Hepatocyte (in vitro differentiated cells): ENCODE results near the gene DPPA3. TPM values are rescaled to one million over a fixed set of nuclear protein-coding genes. Genes with fewer than 3 reads are reported as not detected.
"Not testable (repeated sequence)": the region's sequence is repeated elsewhere in the genome, so short reads cannot be mapped to it uniquely, and the experiment has no call there.

Source experiments
- DNase-seq: peaks from one replicate; pipeline ENCODE4 v3.0.0-alpha.2; 2016; ENCODE audit warnings: low spot score
- H2AFZ ChIP-seq: fragments of 200-600 bp; sonication (generic); 2 replicates; pipeline ENCODE4 v1.6.0; 2016; ENCODE audit warnings: antibody characterized with exemption, mild to moderate bottlenecking
- H3K27ac ChIP-seq: fragments of 200-600 bp; sonication (generic); 2 replicates; pipeline ENCODE4 v1.5.1; 2016; ENCODE audit warnings: mild to moderate bottlenecking
- H3K27me3 ChIP-seq: fragments of 200-600 bp; sonication (generic); 2 replicates; pipeline ENCODE4 v1.6.1; 2016
- H3K36me3 ChIP-seq: fragments of 200-600 bp; sonication (generic); replicated peaks from 2 replicates; pipeline ENCODE4 v1.5.1; 2016; ENCODE audit warnings: low read depth; ENCODE audit not compliant: insufficient read depth
- H3K4me1 ChIP-seq: fragments of 200-600 bp; sonication (generic); 2 replicates; pipeline ENCODE4 v1.5.1; 2016; ENCODE audit warnings: mild to moderate bottlenecking, moderate library complexity; ENCODE audit not compliant: insufficient read depth
- H3K4me2 ChIP-seq: fragments of 200-600 bp; sonication (generic); 2 replicates; pipeline ENCODE4 v1.6.0; 2016
- H3K4me3 ChIP-seq: fragments of 200-600 bp; sonication (generic); 2 replicates; pipeline ENCODE4 v1.5.1; 2016; ENCODE audit warnings: mild to moderate bottlenecking
- H3K79me2 ChIP-seq: fragments of 200-600 bp; sonication (generic); 2 replicates; pipeline ENCODE4 v1.6.0; 2017; ENCODE audit warnings: mild to moderate bottlenecking
- H3K9me2 ChIP-seq: fragments of 200-600 bp; sonication (generic); replicated peaks from 2 replicates; pipeline ENCODE4 v1.6.0; 2017; ENCODE audit warnings: mild to moderate bottlenecking; ENCODE audit not compliant: insufficient read depth
- H3K9me3 ChIP-seq: fragments of 200-600 bp; sonication (generic); 2 replicates; pipeline ENCODE4 v1.5.1; 2016; ENCODE audit warnings: low read depth, mild to moderate bottlenecking
- H4K20me1 ChIP-seq: fragments of 200-600 bp; sonication (generic); 2 replicates; pipeline ENCODE4 v1.6.0; 2016; ENCODE audit warnings: mild to moderate bottlenecking; ENCODE audit not compliant: insufficient read depth, poor library complexity, severe bottlenecking
- EZH2 ChIP-seq: fragments of 200-600 bp; sonication (generic); IDR thresholded peaks from 2 replicates; pipeline ENCODE4 v1.6.1; 2016; ENCODE audit warnings: antibody characterized with exemption, mild to moderate bottlenecking, borderline replicate concordance
- EZH2phosphoT487 ChIP-seq: fragments of 200-600 bp; sonication (generic); IDR thresholded peaks from one replicate; pipeline ENCODE4 v1.6.1; 2018; ENCODE audit warnings: antibody characterized with exemption, mild to moderate bottlenecking, low read depth, moderate library complexity; ENCODE audit not compliant: unreplicated experiment, severe bottlenecking
- WGBS: methylation state at CpG from one replicate; pipeline ENCODE4 v1.1.6; 2016; ENCODE audit warnings: low lambda C conversion rate; ENCODE audit errors: missing lambda C conversion rate; 5-methylcytosine and 5-hydroxymethylcytosine counted together
- polyA plus RNA-seq: library from polyadenylated mRNA; unstranded; fragments of >200 nt; fragmentation: Nextera tagmentation; extraction: Ambion mirVana; gene quantifications from 2 replicates; pipeline ENCODE4 v1.2.1, GENCODE V29; 2016
- total RNA-seq: library from RNA; depleted of rRNA; stranded (reverse); fragments of >200 nt; gene quantifications from 2 replicates; pipeline ENCODE4 v1.2.3, GENCODE V29; 2014
- TF ChIP-seq, protein P1 (sequence below): fragments of 200-600 bp; sonication (generic); IDR thresholded peaks from 2 replicates; pipeline ENCODE4 v1.5.1; 2016; ENCODE audit warnings: antibody characterized with exemption, mild to moderate bottlenecking; ENCODE audit not compliant: poor library complexity

Gene DPPA3
- total and polyA plus RNA-seq, 2 experiments from 2014 or later: 0.23 to 0.80 TPM

DNA sequence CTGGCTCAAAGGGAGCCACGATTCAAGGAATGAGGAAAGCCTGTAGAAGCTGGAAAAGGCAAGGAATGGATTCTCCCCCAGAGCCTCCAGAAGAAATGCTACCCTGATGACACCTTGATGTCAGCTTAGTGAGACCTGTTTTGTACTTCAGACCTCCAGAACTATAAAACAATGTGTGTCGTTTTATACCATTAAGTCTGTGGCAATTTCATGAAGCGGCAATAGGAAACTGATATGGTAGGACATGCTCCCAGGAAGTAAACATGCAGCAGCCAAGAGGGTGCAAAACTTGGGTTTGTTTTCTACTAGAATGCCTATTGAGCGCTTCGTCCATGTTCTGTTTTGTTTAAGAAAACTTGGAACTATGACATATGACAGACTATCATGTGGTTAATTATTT, 43.1 kb upstream of the DPPA3 start:
- Histone ChIP-seq H3K9me3 (no peaks in the 10 kb centered on the region), H4K20me1 (no peaks in the 10 kb centered on the region), H3K27ac (peak overlapping the region; percentile 27), H3K27me3 (no peaks in the 10 kb centered on the region), H3K36me3 (no peaks in the 10 kb centered on the region), H3K9me2 (no peaks in the 10 kb centered on the region), H3K4me2 (no peak overlapping the region), H3K79me2 (no peaks in the 10 kb centered on the region), H3K4me3 (no peak overlapping the region), H3K4me1 (no peaks in the 10 kb centered on the region), H2AFZ (no peak overlapping the region)
- DNase-seq: no peak
- TF ChIP-seq EZH2 (no peak), EZH2phosphoT487 (no peak)
- TF ChIP-seq, protein P1, sequence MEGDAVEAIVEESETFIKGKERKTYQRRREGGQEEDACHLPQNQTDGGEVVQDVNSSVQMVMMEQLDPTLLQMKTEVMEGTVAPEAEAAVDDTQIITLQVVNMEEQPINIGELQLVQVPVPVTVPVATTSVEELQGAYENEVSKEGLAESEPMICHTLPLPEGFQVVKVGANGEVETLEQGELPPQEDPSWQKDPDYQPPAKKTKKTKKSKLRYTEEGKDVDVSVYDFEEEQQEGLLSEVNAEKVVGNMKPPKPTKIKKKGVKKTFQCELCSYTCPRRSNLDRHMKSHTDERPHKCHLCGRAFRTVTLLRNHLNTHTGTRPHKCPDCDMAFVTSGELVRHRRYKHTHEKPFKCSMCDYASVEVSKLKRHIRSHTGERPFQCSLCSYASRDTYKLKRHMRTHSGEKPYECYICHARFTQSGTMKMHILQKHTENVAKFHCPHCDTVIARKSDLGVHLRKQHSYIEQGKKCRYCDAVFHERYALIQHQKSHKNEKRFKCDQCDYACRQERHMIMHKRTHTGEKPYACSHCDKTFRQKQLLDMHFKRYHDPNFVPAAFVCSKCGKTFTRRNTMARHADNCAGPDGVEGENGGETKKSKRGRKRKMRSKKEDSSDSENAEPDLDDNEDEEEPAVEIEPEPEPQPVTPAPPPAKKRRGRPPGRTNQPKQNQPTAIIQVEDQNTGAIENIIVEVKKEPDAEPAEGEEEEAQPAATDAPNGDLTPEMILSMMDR: no peak
- 92% methylated on average over 5 of the region's 5 CpGs for whole genome bisulfite sequencing

DNA sequence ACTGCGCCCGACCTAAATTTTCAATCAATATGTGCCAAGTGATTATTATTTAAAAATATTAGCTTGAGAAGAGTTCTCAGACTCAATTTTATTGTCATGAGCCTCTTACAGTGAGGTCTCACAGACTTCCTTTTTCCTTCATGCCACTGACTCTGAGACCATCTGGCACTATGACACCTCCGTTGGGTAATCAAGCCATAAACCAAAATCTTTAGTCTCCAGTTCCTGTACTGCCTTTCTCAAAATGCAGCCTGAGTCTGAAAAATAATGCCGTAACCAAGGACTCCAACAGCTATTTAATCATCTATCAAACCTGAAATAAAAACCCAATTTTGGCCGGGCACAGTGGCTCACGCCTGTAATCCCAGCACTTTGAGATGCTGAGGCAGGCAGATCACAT, 35.8 kb upstream of the DPPA3 start:
- WGBS: 81% methylated on average over 6 of the region's 6 CpGs
- H2AFZ ChIP-seq, H3K4me2 ChIP-seq, H3K36me3 ChIP-seq, H3K79me2 ChIP-seq, H3K9me2 ChIP-seq, H4K20me1 ChIP-seq, H3K4me1 ChIP-seq, H3K27ac ChIP-seq, H3K9me3 ChIP-seq, H3K27me3 ChIP-seq, DNase-seq, H3K4me3 ChIP-seq: not testable (repeated sequence)

DNA sequence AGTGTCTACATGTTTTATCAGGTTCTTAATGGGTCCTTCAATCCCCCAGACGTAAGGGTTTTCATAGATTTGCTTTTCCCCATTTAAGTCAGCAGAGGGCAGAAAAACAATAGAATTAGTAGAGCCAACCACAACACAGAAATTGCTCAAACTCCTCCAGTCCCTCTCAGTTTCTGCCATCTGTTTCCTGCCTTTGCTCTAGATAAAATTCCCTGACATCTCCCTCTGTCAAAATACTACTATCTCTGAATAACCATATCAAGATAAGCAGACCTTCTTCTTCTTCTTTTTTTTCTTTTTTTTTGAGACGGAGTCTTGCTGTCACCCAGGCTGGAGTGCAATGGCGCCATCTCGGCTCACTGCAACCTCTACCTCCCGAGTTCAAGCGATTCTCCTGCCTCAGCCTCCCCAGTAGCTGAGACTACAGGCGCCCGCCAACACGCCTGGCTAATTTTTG, 33.8 kb upstream of the DPPA3 start:
- not testable (repeated sequence) for H3K27ac ChIP-seq, H3K4me1 ChIP-seq, H3K4me3 ChIP-seq, H3K27me3 ChIP-seq, H3K9me3 ChIP-seq, H2AFZ ChIP-seq, H4K20me1 ChIP-seq, H3K79me2 ChIP-seq, H3K36me3 ChIP-seq, H3K9me2 ChIP-seq
- H3K4me2 ChIP-seq: peak overlapping the region; percentile 33
- TF ChIP-seq, protein P1: peak; percentile 57
- 60% methylated on average over 7 of the region's 9 CpGs for WGBS
- DNase-seq: peak; percentile 49

DNA sequence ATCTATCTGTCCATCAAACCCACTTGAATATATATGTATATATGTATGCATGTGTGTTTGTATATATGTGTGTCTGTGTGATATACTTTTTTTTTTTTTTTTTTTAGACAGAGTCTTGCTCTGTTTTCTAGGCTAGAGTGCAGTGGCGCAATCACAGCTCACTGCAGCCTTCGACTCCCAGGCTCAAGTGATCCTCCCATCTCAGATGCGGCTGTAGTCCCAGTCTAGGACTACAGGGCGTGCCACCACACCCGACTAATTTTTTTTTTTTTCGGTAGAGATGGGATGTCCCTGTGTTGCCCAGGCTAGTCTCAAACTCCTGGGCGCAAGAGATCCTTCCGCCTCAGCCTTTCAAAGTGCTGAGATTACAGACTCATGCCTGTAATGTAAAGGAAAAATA, 32.5 kb upstream of the DPPA3 start:
- H3K9me2 ChIP-seq: no peaks in the 10 kb centered on the region
- H3K4me1 ChIP-seq: no peaks in the 10 kb centered on the region
- 81% methylated on average over 8 of the region's 8 CpGs for WGBS

More for the DNA sequence above, 32.5 kb upstream of the DPPA3 start:
- no peak overlapping the region for H3K27ac ChIP-seq
- H3K36me3 ChIP-seq: no peaks in the 10 kb centered on the region
- no peak overlapping the region for H3K4me3 ChIP-seq
- no peaks in the 10 kb centered on the region for H4K20me1 ChIP-seq
- no peak overlapping the region for H2AFZ ChIP-seq
- TF ChIP-seq, protein P1: no peak
- no peaks in the 10 kb centered on the region for H3K27me3 ChIP-seq
- no peak for DNase-seq
- H3K9me3 ChIP-seq: no peaks in the 10 kb centered on the region
- H3K79me2 ChIP-seq: no peaks in the 10 kb centered on the region
- no peak overlapping the region for H3K4me2 ChIP-seq
